Right kidney (tissue), 9 donors: Measurements from ENCODE around the gene LLCFC1.

Experiments used
- DNase-seq: peaks from one replicate; pipeline ENCODE4 v3.0.0-alpha.2; 2016
- long read RNA-seq, 8 donors: transcript quantifications; one replicate each; lab custom pipeline, GENCODE V29; 2026

The LLCFC1 gene
- long read RNA-seq, donor 1 = 0 reads
- long read RNA-seq, donor 2 = 0 reads
- long read RNA-seq, donor 3 = 0 reads
- long read RNA-seq, donor 4 = 0 reads
- long read RNA-seq, donor 5 = 0 reads
- long read RNA-seq, donor 6 = 0 reads
- long read RNA-seq, donor 7 = 0 reads
- long read RNA-seq, donor 8 = 0 reads

DNA sequence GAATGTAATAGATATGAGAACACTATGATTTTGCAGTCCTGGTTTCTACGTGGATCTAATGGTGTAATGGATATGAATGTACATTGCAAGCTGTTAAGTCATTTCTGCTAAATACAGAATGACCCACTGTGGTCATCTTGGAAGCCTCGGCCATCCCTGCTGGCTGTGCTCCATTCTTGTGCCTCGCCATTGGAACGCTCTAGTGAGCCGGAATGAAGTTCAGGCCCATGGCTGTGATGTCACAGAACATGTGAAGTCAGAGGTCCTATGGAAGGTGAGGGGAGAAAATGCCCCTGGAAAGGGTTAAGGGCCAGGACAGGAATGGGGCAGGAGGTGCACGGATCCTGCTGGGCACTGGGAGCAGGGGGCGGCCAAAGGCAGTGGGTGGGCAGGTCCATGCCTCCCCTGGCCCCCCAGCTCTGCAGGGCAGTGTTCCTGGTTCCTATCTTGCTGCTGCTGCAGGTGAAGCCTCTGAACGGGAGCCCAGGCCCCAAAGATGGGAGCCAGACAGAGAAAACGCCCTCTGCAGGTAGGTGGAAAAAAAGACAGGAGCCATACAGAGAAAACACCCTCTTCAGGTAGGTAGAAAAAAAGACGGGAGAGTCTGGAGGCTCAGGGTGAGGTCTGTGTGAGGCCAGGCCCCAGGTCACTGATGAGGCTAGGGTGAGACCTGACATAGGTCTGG lies at the start of gene LLCFC1:
Gene LLCFC1 (plus strand): TSS at position 259 of the 685 bp plus-strand sequence. CDS start 138 bp downstream, at position 397.
- DNase-seq = no peak

DNA sequence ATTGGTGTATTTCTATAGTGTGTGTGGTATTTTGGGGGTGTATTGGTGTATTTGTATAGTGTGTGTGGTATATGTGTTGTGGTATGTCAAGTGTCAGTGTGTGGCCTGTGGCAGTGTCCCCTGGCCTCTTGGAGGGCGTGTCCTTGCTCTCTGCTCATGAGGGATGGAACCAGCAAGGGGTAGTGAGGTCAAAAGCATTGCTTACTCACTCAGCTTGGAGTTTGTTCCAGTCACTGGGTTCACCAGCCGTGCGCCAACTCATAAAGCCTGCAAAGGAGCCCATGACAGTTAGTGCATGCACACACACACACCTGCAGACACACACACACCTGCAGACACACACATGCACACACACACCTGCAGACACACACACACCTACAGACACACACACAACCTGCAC lies 49.5 kb upstream of the LLCFC1 start:
- DNase-seq = no peak

- DNase-seq = no peak
Observed at GRCh38 chr7:142890874-142891485, 48.3 kb upstream of the LLCFC1 start.

GRCh38 chr7:142891490-142892082 lies 47.7 kb upstream of the LLCFC1 start:
- DNase-seq = no peak

DNA sequence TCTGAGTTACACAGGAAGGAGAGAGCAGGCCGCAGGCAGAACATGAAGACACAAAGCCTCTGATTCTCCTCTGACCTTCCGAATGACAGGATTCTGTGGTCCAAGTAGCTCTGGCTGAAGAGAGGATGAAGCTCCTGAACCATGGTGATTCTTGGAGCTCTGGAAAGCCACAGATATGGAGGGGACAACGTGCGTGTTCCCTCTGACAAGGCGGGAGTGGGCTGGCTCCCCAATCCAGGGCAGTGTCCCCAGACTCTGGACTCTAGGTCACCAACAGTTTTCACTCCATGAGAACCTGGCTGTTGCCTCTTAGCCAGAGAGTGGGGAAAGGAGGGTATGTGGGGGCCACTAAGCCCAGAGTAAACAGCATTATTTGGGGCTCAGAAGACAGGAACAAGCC lies 46.3 kb upstream of the LLCFC1 start:
- DNase-seq = no peak

DNA sequence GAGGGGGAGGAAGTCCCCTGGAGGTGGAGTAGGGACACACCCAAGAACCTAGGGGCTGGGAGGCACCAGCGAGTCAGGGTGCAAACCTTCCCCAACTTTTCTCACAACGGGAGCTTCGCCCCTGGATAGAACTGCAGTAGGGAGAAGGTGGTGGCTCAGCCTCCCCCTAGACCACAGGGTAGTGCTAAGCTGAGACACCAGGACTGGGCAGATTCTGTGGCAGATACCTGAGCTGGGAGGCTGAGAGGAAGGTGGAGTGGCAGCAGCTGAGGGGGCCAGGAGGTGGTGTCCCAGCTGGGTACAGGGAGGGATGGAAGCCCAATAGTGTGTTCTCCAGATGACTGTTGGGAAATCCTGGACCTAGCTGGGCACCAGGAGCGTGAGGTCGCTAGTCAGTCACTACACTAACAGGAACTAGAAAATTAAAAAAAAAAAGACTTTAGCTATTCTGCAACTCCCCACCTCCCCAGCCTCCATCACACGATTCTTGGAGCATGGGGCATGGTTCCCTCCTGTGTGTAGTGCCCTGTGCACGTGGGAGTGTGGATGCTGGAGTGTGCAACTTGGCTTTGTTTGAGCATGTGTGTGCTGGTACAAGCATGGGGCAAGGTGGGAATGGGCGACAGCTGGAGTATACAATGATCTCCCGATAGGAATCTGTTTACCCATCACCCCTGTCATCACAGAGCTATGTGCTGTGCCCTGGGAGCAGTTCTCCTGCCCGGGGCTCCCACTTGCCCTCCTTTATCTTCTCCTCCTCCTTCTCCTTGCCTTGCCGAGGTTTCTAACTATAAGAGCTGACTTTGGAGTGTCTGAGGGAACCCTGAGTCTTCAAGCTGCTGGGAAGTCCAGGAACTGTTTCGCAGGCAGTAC lies 44.9 kb upstream of the LLCFC1 start:
- DNase-seq = no peak

DNA sequence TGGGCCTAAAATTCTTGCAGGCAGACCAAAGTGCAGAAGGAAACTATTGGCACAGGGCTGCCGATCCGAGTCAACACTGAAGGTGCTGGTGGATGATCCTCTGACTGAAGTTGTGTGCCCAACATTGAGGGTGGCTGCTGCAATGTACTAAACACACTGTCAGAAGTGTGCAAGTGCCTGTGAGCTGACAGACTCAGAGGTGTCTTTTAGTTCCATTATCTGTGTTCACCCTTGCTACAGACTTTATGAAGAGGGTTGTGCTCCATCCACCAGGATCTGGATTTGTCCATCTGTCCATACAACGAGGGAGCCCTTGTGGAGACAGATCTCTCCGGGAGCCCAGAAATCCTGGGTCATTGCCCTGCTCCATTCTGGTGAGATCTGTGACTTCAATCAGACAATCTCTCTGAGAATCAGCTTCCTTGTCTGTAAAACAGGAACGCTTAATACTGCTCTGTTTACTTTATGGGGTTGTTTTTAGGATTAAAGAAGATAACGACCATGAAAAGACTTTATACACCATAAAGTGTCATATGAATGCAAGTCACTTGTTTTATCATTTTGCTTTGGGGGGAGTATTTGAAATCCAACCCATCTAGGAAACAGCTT lies 44.2 kb upstream of the LLCFC1 start:
- DNase-seq = no peak

- no peak for DNase-seq
Observed at GRCh38 chr7:142896151-142896550, 43.1 kb upstream of the LLCFC1 start.

- no peak for DNase-seq
Observed at GRCh38 chr7:142896741-142897379, 42.4 kb upstream of the LLCFC1 start.

DNA sequence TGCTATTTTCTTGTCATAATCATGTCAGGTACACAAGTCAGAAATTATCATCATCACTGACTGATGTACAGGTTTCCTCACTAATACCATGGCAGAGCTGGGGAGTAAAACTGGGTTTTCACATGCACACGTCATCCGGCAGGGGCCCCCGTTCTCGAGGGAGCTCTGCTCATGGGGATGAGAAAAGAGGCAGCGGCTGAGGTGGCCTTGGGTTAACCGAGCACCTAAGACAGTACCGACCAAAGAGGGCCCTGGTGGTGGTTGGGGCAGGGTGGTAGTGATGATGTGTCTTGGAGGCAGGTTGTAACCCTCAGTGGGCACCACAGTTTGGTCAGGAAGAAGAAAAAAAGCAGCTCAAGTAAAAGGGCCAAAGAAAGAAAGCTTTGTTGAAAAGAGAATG lies 41.6 kb upstream of the LLCFC1 start:
- no peak for DNase-seq

DNA sequence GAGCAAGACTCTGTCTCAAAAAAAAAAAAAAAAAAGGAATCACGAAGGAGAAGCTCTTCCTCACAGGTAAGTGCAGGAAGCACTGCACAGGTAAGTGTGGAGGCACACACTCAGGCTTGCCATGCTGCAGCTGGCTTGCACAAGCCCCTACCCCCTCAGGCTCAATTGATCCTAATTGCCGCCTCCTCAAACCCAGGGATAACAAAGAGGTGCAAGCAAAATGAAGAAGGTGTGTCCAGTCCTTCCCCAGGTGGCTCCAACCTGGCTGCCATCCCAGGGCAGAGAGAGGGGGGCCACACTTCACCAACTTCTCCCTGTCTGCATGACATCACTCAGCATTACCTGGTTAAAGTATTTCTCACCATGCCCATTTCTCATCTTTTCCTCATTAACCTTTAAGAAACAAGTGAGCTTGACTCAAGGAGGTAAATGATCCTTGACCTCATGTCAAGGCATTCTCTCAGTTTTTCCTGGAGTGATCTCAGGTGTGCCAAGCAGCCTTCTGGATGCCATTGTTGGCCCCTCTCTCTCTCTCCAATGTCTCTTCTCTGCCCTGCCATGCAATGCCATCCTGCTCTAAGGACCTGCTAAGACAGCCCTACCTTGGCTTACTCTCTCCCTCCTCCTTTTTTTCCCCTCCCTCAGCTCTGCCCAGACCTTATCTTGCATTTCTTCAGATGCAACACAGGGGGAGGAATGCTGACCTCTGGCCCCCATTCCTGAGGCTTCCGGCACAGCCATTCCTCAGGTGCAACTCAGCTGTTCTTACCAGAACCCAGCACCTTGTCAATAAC lies 40.7 kb upstream of the LLCFC1 start:
- no peak for DNase-seq

- no peak for DNase-seq
Observed at GRCh38 chr7:142899661-142900060, 39.6 kb upstream of the LLCFC1 start.

- DNase-seq = no peak
Observed at GRCh38 chr7:142901426-142902259, 37.6 kb upstream of the LLCFC1 start.

DNA sequence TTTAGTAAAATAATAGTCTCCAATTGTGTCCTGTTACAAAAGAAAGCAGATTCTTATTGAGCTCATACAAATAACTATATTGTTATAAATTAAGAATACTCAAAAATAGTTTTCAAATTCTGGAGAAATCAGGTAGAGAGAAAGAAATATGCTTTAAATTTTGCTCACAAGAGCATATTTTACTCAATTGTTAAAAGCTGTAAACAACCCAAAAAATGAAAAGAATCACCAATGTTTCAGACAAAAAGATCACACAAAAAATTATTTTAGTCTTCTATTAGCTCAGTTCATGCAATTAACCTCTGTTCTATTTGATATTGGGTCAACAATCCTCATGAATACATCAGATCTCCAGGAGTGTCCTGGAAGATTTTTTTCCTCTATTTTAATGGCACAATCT lies 35.2 kb upstream of the LLCFC1 start:
- DNase-seq = no peak

GRCh38 chr7:142905759-142906158 lies 33.5 kb upstream of the LLCFC1 start:
- no peak for DNase-seq

DNA sequence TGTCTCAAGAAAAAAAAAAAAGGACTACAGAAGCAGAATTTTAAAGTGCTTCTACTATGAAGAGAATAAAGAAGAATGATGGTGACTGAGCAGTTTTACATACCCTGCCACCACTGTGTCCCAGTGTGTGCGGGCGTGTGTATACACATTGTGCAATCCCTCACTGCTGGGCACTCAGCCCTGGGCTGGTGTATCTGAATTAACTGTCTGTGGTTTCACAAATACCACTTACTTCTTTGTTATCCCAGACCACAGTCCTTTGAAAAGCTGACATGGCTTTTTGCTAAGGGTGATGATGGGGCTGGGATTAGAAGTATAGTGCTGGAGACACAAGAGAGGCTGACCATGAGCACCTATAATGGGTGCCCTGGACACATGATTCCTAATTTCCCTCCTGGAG lies 32.6 kb upstream of the LLCFC1 start:
- no peak for DNase-seq

- no peak for DNase-seq
Observed at GRCh38 chr7:142908290-142908689, 31.0 kb upstream of the LLCFC1 start.

DNA sequence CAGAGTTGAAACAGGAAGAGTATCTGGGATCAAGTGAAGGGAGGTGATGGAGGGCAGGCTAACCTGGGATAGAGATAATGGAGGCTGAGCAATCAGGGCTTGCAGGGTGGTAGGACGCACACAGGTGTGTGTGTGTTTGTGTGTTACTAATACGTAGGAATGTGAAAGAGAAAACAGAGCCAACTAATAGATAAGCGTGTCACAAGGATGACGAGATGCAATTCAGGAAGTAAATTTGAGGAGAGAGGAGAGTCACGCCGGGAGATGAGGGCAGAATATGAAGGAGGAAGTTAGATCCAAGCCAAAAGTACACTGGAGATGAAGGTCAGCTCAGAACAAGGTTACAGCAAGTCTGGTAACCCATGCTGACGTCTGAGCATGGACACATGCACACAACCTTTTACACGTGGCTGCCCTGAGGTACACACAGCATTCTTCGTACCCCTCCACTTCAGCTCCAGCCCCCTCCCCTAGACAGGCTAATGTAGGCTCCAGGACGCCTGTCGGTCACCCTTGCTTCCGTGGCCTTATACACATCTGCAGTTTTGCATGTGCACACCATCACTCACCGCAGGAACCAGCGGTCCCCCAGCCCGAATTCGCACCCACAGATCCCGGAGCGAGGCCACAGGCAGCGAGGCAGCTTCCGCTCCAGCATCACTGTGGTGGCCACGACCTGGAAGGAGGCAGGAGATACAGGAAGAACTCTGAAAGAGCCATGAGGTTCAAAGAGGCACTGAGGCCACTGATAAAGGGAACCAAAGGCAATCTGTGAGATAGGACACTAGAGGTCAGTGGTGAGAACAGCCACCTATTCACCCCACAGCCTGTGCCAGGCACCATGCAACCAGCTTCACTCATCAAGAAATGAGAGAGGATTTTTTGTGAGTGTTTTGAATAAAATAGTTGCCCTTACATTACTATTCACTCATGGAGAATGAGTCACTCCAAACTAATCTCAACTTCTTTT lies 30.1 kb upstream of the LLCFC1 start:
- DNase-seq = no peak

GRCh38 chr7:142910031-142910433 lies 29.3 kb upstream of the LLCFC1 start:
- no peak for DNase-seq
